ENCODE results near the gene AQP3.

The AQP3 gene

DNA sequence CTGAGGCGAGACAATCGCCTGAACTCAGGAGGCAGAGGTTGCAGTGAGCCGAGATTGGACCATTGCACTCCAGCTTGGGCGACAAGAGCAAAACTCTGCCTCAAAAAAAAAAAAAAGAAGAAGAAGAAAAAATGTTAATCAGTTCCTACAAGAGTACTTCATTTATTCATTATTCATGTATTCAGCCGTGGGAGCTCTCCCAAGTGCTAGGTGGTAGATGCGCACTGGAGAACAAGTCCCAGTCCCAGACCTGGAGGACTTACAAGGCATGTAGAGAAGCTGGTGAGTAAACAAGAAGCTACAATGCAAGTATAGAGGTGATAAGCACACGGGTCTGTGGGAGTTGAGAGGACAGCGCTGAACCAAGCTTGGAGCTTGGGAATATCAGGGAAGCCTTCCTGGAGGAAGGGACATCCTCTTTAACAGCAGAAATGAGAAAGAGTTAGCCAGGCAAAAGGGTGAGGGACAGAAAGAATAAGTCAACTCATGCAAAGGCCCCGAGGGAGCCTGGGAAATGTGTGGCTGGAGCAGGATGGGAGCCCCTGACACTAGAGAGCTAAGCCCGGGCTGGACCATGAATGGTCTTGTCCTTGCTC is 27.6 kb downstream of the AQP3 start:
- TF ChIP-seq Cebpa-rat (IDR thresholded peaks at IDR 0.05) = no peak

GRCh38 chr9:33418090-33418489 is 29.3 kb downstream of the AQP3 start:
- Histone ChIP-seq H3K36me3 (no peaks in the 10 kb centered on the region), H3K27me3 (no peaks in the 10 kb centered on the region), H4K20me1 (no peaks in the 10 kb centered on the region), H3K9me3 (no peaks in the 10 kb centered on the region), H3K4me2 (no peak overlapping the region), H3K4me1 (peaks cover 6% of the 10 kb centered on the region), H3K9ac (no peak overlapping the region), H3K27ac (no peak overlapping the region), H3K4me3 (no peak overlapping the region)
- TF ChIP-seq Cebpa-rat (IDR thresholded peaks at IDR 0.05) = no peak

More for the DNA sequence above, 27.6 kb downstream of the AQP3 start:
- H3K9ac ChIP-seq = no peak overlapping the region
- H3K4me3 ChIP-seq = no peak overlapping the region
- peaks cover 6% of the 10 kb centered on the region for H3K4me1 ChIP-seq
- H4K20me1 ChIP-seq = no peaks in the 10 kb centered on the region
- no peaks in the 10 kb centered on the region for H3K36me3 ChIP-seq
- H3K27me3 ChIP-seq = no peaks in the 10 kb centered on the region
- H3K27ac ChIP-seq = no peak overlapping the region
- H3K9me3 ChIP-seq = no peaks in the 10 kb centered on the region
- H3K4me2 ChIP-seq = no peak overlapping the region

DNA sequence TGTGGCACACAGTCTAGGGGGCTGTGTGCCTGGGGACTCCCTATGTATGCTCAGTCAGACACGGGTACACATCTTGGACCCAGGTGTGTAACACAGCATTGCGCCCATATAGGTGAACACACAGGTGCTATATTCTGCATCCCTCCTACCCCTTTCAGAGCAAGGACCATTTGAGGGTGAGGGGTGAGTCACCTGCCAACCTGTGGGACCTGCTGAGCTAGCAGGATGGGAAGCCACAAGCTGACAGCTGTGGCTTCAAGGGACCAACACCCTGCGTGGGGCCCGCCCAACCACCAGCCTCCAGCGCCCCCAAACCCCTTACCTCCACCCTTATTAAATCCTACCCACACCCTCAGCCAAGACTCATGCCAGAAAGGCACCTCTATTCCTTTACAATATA is 30.4 kb downstream of the AQP3 start:
- no peak for TF ChIP-seq Cebpa-rat (IDR thresholded peaks at IDR 0.05)

GRCh38 chr9:33415501-33416038 is 31.8 kb downstream of the AQP3 start:
- Histone ChIP-seq H3K36me3 (no peaks in the 10 kb centered on the region), H3K27ac (no peak overlapping the region), H3K9ac (no peak overlapping the region), H3K27me3 (no peaks in the 10 kb centered on the region), H3K4me1 (peaks cover 6% of the 10 kb centered on the region), H3K4me2 (peak overlapping the region; percentile 17; the same call in 1 of the 2 replicates), H3K4me3 (no peak overlapping the region), H3K9me3 (no peaks in the 10 kb centered on the region), H4K20me1 (no peaks in the 10 kb centered on the region)
- TF ChIP-seq Cebpa-rat (IDR thresholded peaks at IDR 0.05) = no peak

More for the DNA sequence above, 30.4 kb downstream of the AQP3 start:
- no peaks in the 10 kb centered on the region for H3K27me3 ChIP-seq
- no peaks in the 10 kb centered on the region for H4K20me1 ChIP-seq
- H3K4me1 ChIP-seq = peaks cover 6% of the 10 kb centered on the region
- no peaks in the 10 kb centered on the region for H3K9me3 ChIP-seq
- no peak overlapping the region for H3K4me2 ChIP-seq
- H3K9ac ChIP-seq = no peak overlapping the region
- H3K27ac ChIP-seq = no peak overlapping the region
- no peaks in the 10 kb centered on the region for H3K36me3 ChIP-seq
- no peak overlapping the region for H3K4me3 ChIP-seq

GRCh38 chr9:33414889-33415500 is 32.4 kb downstream of the AQP3 start:
- Histone ChIP-seq H3K4me2 (peak overlapping the region; percentile 17; the same call in 1 of the 2 replicates), H4K20me1 (no peaks in the 10 kb centered on the region), H3K4me3 (no peak overlapping the region), H3K9me3 (no peaks in the 10 kb centered on the region), H3K36me3 (no peaks in the 10 kb centered on the region), H3K4me1 (peaks cover 6% of the 10 kb centered on the region), H3K27ac (no peak overlapping the region), H3K9ac (no peak overlapping the region), H3K27me3 (no peaks in the 10 kb centered on the region)
- TF ChIP-seq Cebpa-rat (IDR thresholded peaks at IDR 0.05) = no peak

DNA sequence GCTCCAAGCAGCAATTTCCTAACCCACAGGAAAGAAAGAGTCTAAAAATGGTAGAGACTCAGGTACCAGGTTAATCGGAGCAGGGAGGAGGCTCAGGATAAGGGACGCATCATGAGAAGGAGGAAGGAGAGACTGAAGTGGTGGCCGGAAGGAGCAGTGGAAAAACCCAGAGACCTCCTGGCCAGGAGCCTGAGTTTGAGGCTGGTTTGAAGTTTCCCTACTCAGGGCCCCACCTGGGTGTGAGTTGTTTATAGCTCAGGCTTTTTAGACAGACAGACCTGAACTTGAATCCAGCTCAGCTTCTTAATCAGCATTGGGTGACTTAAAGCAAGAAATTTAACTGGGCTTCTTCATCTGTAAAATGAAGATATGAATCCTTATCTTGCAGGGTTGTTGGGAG is 33.1 kb downstream of the AQP3 start:
- no peak overlapping the region for H3K4me2 ChIP-seq
- no peak for TF ChIP-seq Cebpa-rat (IDR thresholded peaks at IDR 0.05)
- H3K27ac ChIP-seq = no peak overlapping the region
- H3K9ac ChIP-seq = no peak overlapping the region
- no peaks in the 10 kb centered on the region for H3K36me3 ChIP-seq
- H3K4me1 ChIP-seq = peaks cover 6% of the 10 kb centered on the region
- H3K27me3 ChIP-seq = no peaks in the 10 kb centered on the region
- H3K9me3 ChIP-seq = no peaks in the 10 kb centered on the region
- H3K4me3 ChIP-seq = no peak overlapping the region
- no peaks in the 10 kb centered on the region for H4K20me1 ChIP-seq

DNA sequence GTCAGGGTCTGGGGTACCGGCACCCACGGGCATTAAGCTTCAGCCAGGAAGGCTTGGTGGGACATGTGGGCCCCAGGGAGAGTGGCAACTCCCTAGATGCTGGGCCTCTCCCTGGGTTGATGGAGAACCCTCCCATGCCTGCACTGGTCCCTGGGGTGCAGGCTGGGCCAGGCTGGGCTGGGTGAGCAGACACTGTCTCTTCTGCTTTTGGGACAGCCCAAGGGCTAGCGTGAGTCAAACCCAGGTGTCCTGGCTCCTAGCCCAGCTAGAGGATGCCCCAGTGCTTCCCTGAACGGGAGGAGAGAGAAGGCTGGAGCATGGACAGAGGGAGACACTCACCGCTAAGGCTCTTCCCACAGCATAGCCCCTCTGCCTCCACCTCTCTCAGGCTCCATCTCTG is 39.3 kb downstream of the AQP3 start:
- H3K4me1 ChIP-seq = peaks cover 9% of the 10 kb centered on the region
- H3K4me3 ChIP-seq = no peak overlapping the region
- H3K27ac ChIP-seq = no peak overlapping the region
- no peaks in the 10 kb centered on the region for H3K27me3 ChIP-seq
- H3K9ac ChIP-seq = no peak overlapping the region
- no peak for TF ChIP-seq Cebpa-rat (IDR thresholded peaks at IDR 0.05)
- H3K36me3 ChIP-seq = no peaks in the 10 kb centered on the region
- H3K9me3 ChIP-seq = no peaks in the 10 kb centered on the region
- peak overlapping the region; percentile 15; the same call in 1 of the 2 replicates for H3K4me2 ChIP-seq
- no peaks in the 10 kb centered on the region for H4K20me1 ChIP-seq

GRCh38 chr9:33407061-33407460 is 40.3 kb downstream of the AQP3 start:
- Histone ChIP-seq H3K27me3 (no peaks in the 10 kb centered on the region), H3K4me2 (no peak overlapping the region), H3K27ac (no peak overlapping the region), H3K4me1 (peaks cover 13% of the 10 kb centered on the region), H3K4me3 (no peak overlapping the region), H3K9me3 (no peaks in the 10 kb centered on the region), H3K36me3 (no peaks in the 10 kb centered on the region), H3K9ac (no peak overlapping the region), H4K20me1 (no peaks in the 10 kb centered on the region)
- TF ChIP-seq Cebpa-rat (IDR thresholded peaks at IDR 0.05) = no peak

GRCh38 chr9:33404788-33405362 is 42.5 kb downstream of the AQP3 start:
- H3K9ac ChIP-seq = no peak overlapping the region
- peaks cover 13% of the 10 kb centered on the region for H3K4me1 ChIP-seq
- H3K4me2 ChIP-seq = no peak overlapping the region
- no peak for TF ChIP-seq Cebpa-rat (IDR thresholded peaks at IDR 0.05)
- H3K9me3 ChIP-seq = no peaks in the 10 kb centered on the region
- H3K4me3 ChIP-seq = no peak overlapping the region
- no peaks in the 10 kb centered on the region for H3K36me3 ChIP-seq
- no peaks in the 10 kb centered on the region for H3K27me3 ChIP-seq
- no peaks in the 10 kb centered on the region for H4K20me1 ChIP-seq
- no peak overlapping the region for H3K27ac ChIP-seq

Measured in BLaER1 (cell line).